Measurements from ENCODE around the gene GBX2.

The GBX2 gene

GRCh38 chr2:236209996-236210395 lies 41.8 kb upstream of the GBX2 start:
- Histone ChIP-seq H3K9ac (no peak overlapping the region), H3K4me1 (ENCODE audit: low read depth, poor library complexity, severe bottlenecking) (no peaks in the 10 kb centered on the region), H3K27ac (no peak overlapping the region), H3K4me2 (no peak overlapping the region), H3K36me3 (ENCODE audit: insufficient read depth) (no peaks in the 10 kb centered on the region), H2AFZ (ENCODE audit: low read depth) (no peak overlapping the region), H3K4me3 (IDR thresholded peaks at IDR 0.05; ENCODE audit: insufficient read depth, low read depth, low read length) (no peak overlapping the region), H4K20me1 (ENCODE audit: insufficient read depth) (no peaks in the 10 kb centered on the region), H3K27me3 (ENCODE audit: insufficient read depth, low read depth) (no peaks in the 10 kb centered on the region), H3K79me2 (ENCODE audit: insufficient read depth, low read depth) (no peaks in the 10 kb centered on the region)
- no peak for TF ChIP-seq CTCF (conservative IDR thresholded peaks at IDR 0.05; ENCODE audit: low read depth, low read length)

GRCh38 chr2:236209535-236209934 lies 41.3 kb upstream of the GBX2 start:
- Histone ChIP-seq H3K9ac (no peak overlapping the region), H2AFZ (ENCODE audit: low read depth) (no peak overlapping the region), H3K4me1 (ENCODE audit: low read depth, poor library complexity, severe bottlenecking) (no peaks in the 10 kb centered on the region), H3K79me2 (ENCODE audit: insufficient read depth, low read depth) (no peaks in the 10 kb centered on the region), H3K27ac (no peak overlapping the region), H3K27me3 (ENCODE audit: insufficient read depth, low read depth) (no peaks in the 10 kb centered on the region), H3K4me2 (no peak overlapping the region), H4K20me1 (ENCODE audit: insufficient read depth) (no peaks in the 10 kb centered on the region), H3K4me3 (IDR thresholded peaks at IDR 0.05; ENCODE audit: insufficient read depth, low read depth, low read length) (no peak overlapping the region), H3K36me3 (ENCODE audit: insufficient read depth) (no peaks in the 10 kb centered on the region)
- TF ChIP-seq CTCF (conservative IDR thresholded peaks at IDR 0.05; ENCODE audit: low read depth, low read length): no peak

GRCh38 chr2:236208019-236208926 lies 40.1 kb upstream of the GBX2 start:
- Histone ChIP-seq H3K4me1 (ENCODE audit: low read depth, poor library complexity, severe bottlenecking) (no peaks in the 10 kb centered on the region), H2AFZ (ENCODE audit: low read depth) (no peak overlapping the region), H3K4me2 (no peak overlapping the region), H3K27ac (no peak overlapping the region), H3K79me2 (ENCODE audit: insufficient read depth, low read depth) (no peaks in the 10 kb centered on the region), H3K9ac (no peak overlapping the region), H3K27me3 (ENCODE audit: insufficient read depth, low read depth) (no peaks in the 10 kb centered on the region), H3K36me3 (ENCODE audit: insufficient read depth) (no peaks in the 10 kb centered on the region), H4K20me1 (ENCODE audit: insufficient read depth) (no peaks in the 10 kb centered on the region), H3K4me3 (IDR thresholded peaks at IDR 0.05; ENCODE audit: insufficient read depth, low read depth, low read length) (no peak overlapping the region)
- no peak for TF ChIP-seq CTCF (conservative IDR thresholded peaks at IDR 0.05; ENCODE audit: low read depth, low read length)

GRCh38 chr2:236207472-236207871 lies 39.3 kb upstream of the GBX2 start:
- Histone ChIP-seq H3K4me3 (IDR thresholded peaks at IDR 0.05; ENCODE audit: insufficient read depth, low read depth, low read length) (no peak overlapping the region), H3K36me3 (ENCODE audit: insufficient read depth) (no peaks in the 10 kb centered on the region), H4K20me1 (ENCODE audit: insufficient read depth) (no peaks in the 10 kb centered on the region), H3K4me2 (no peak overlapping the region), H2AFZ (ENCODE audit: low read depth) (no peak overlapping the region), H3K27ac (no peak overlapping the region), H3K9ac (no peak overlapping the region), H3K4me1 (ENCODE audit: low read depth, poor library complexity, severe bottlenecking) (no peaks in the 10 kb centered on the region), H3K79me2 (ENCODE audit: insufficient read depth, low read depth) (no peaks in the 10 kb centered on the region), H3K27me3 (ENCODE audit: insufficient read depth, low read depth) (no peaks in the 10 kb centered on the region)
- TF ChIP-seq CTCF (conservative IDR thresholded peaks at IDR 0.05; ENCODE audit: low read depth, low read length): no peak
